ENCODE results near the gene KHDC3L. TPM values are rescaled to one million over a fixed set of nuclear protein-coding genes. Genes with fewer than 3 reads are reported as not detected.

KHDC3L gene
- total RNA-seq, 2 experiments from 2014 or later: not detected

- ChIA-PET POLR2A (no interaction called here), CTCF (interaction anchor here (0.9 kb wide), 1 partner anchor 10 kb away, joined by 4 read pairs; no protein-coding TSS in a partner anchor)
- H3K27ac Mint-ChIP-seq: no peak overlapping the region
Measured at GRCh38 chr6:73343164-73343563, 19.3 kb upstream of the KHDC3L start.

DNA sequence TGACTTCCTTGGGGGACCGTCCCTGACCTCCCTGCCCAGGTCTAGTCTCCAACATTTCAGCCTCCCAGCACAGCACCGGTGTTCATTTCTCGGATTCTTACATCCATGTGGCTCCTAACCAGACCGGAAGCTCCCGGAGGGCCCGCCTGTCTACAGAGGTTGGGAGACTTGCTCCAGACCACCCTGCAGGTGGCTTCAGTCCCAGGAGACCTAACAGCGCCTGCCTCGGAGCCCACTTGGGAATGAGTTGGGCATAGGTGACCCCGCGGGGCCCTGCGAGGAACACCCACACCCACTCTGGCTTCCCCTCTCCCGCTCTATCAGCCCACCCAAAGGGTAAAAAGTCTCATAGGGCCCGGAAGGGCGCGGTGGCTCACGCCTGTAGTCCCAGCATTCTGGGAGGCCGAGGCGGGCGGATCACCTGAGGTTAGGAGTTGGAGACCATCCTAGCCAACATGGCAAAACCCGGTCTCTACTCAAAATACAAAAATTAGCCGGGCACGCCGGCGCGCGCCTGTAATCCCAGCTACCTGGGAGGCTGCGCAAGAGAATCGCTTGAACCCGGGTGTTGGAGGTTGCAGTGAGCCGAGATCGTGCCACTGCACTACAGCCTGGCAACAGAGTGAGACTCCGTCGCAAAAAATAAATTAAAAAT lies 13.8 kb upstream of the KHDC3L start:
- no peaks in the 10 kb centered on the region for H3K4me1 Mint-ChIP-seq (ENCODE audit: low read depth)
- H3K4me3 Mint-ChIP-seq: no peak overlapping the region
- no peaks in the 10 kb centered on the region for H3K36me3 Mint-ChIP-seq (ENCODE audit: low read depth)
- DNase-seq (no peak), ATAC-seq (no peak)
- H3K9me3 Mint-ChIP-seq: no peaks in the 10 kb centered on the region
- peaks cover 29% of the 10 kb centered on the region for H3K27me3 Mint-ChIP-seq
- no peak overlapping the region for H3K27ac Mint-ChIP-seq
- intact Hi-C loops (cut with micrococcal nuclease): no loop called here
- TF ChIP-seq CTCF (IDR thresholded peaks at IDR 0.05): no peak
- CTCF ChIA-PET: no interaction called here
- POLR2A ChIA-PET: no interaction called here

More at GRCh38 chr6:73343164-73343563, 19.3 kb upstream of the KHDC3L start:
- Mint-ChIP-seq H3K9me3 (no peaks in the 10 kb centered on the region), H3K27me3 (peaks cover 11% of the 10 kb centered on the region), H3K36me3 (ENCODE audit: low read depth) (no peaks in the 10 kb centered on the region), H3K4me3 (no peak overlapping the region), H3K4me1 (ENCODE audit: low read depth) (no peaks in the 10 kb centered on the region)
- intact Hi-C loops (cut with micrococcal nuclease): no loop called here
- DNase-seq: no peak
- no peak for ATAC-seq
- TF ChIP-seq CTCF (IDR thresholded peaks at IDR 0.05): no peak

- ChIA-PET POLR2A (no interaction called here), CTCF (interaction anchor here (1.2 kb wide), 1 partner anchor 23 kb away, joined by 4 read pairs; no protein-coding TSS in a partner anchor)
- Mint-ChIP-seq H3K9me3 (no peaks in the 10 kb centered on the region), H3K27ac (no peak overlapping the region), H3K27me3 (peaks cover 29% of the 10 kb centered on the region), H3K36me3 (ENCODE audit: low read depth) (no peaks in the 10 kb centered on the region), H3K4me1 (ENCODE audit: low read depth) (no peaks in the 10 kb centered on the region), H3K4me3 (no peak overlapping the region)
- ATAC-seq (no peak), DNase-seq (no peak)
- TF ChIP-seq CTCF (IDR thresholded peaks at IDR 0.05): no peak
- intact Hi-C loops (cut with micrococcal nuclease): no loop called here
Measured at GRCh38 chr6:73349311-73349710, 13.1 kb upstream of the KHDC3L start.

DNA sequence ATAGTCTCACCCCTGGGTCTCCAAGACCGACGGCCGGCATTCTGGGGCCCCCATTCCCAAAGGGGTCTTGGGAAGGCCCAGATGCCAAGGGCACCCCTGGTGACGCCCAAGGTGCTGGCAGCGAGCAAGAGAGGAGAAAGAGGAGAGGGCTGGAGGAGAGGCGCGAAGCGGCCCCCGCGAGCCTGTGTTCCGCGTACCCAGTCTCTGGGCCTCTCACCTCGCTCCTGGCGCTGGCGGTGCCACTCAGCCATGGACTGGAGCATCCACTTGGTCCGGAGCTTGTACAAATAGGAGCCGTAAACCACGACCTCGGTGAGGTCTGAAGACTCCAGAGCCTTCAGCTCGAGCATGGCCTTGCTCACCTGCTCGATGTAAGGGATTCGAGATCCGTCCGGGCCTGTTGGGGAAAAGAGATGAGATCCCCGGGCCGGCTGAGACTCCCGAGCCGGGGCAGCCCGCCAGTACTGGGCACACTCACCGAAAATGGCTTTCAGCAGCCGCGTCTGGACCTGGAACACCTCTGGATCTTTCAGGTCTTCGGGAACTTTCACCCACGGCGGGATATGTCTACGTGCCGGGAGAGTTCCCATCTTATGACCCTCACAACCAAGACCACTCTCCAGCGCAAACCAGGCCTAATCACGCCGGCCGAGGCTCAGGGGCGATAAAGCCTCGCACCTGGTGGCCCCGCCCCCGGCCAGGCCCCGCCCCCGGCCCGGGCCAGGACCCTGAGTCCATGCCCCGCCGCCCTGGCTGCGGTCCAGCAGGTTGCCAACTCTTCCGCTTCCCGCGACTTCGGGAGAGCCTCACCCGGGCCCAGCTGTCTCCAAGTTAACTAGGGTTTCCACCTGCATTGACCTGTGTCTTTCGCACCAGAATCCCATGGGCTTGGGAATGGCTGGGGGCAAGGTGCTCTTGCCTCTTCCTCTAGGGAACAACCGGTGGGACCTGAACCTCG lies 8.5 kb upstream of the KHDC3L start, which contains the start of gene DPPA5:
Gene DPPA5, minus strand, starts transcription at position 641 of the 958 bp plus-strand sequence. Its CDS starts 51 bp downstream, at position 590.
- DNase-seq (no peak), ATAC-seq (no peak)
- ChIA-PET CTCF (interaction anchor here (1.2 kb wide), 1 partner anchor 11 kb away, joined by 4 read pairs; no protein-coding TSS in a partner anchor), POLR2A (no interaction called here)
- intact Hi-C loops (cut with micrococcal nuclease): no loop called here
- no peak within 1 kb of the TSS for H3K27ac Mint-ChIP-seq
- no peak within 1 kb of the TSS for H3K4me3 Mint-ChIP-seq
- TF ChIP-seq CTCF (IDR thresholded peaks at IDR 0.05): no peak
- H3K4me1 Mint-ChIP-seq (ENCODE audit: low read depth): no peaks in the 10 kb centered on the region
- no peaks in the 10 kb centered on the region for H3K36me3 Mint-ChIP-seq (ENCODE audit: low read depth)
- peaks cover 13% of the 10 kb centered on the region for H3K27me3 Mint-ChIP-seq
- H3K9me3 Mint-ChIP-seq: no peaks in the 10 kb centered on the region
